ENCODE data around the gene TMEM131L. TPM values are rescaled to one million over a fixed set of nuclear protein-coding genes. Genes with fewer than 3 reads are reported as not detected.
"Not testable (repeated sequence)": the region's sequence is repeated elsewhere in the genome, so short reads cannot be mapped to it uniquely, and the experiment has no call there.

Gene TMEM131L
- total RNA-seq, 1 donor, result 9.0 TPM

DNA sequence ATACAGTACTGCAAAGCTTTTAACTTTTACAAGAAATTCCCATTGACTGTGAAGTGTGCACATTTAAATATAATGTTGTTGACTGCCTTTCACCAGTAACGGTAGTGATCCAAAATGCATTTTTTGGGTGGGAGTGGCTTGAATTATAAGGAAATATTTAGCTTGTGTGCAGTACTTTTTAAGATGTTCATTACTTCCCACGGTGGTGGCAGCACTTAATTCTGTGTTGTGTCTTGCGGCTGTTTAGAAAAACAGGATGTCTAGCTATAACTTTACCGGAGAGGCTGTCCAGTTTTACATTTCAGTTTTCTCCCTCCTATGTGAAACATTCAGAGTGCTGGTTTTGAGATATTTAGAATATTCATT lies 1.7 kb downstream of the TMEM131L start:
- H3K36me3 ChIP-seq (ENCODE audit: insufficient read depth, low read length), result no peaks in the 10 kb centered on the region
- peaks cover 12% of the 10 kb centered on the region for H3K4me1 ChIP-seq (ENCODE audit: insufficient read depth, low read length)
- no peak overlapping the region for H3K27ac ChIP-seq (ENCODE audit: low read depth, low read length)
- no peaks in the 10 kb centered on the region for H3K9me3 ChIP-seq (ENCODE audit: low read depth, low read length)
- peak overlapping the region; percentile 84 for H3K4me3 ChIP-seq (ENCODE audit: insufficient read depth, low read length)
- peaks cover 27% of the 10 kb centered on the region for H3K79me2 ChIP-seq (ENCODE audit: insufficient read depth, low read length)
- peak overlapping the region; percentile 91 for H3K4me2 ChIP-seq (ENCODE audit: insufficient read depth, low read length)
- no peak overlapping the region for H2AFZ ChIP-seq (ENCODE audit: low read length)
- peaks cover 6% of the 10 kb centered on the region for H4K20me1 ChIP-seq (ENCODE audit: insufficient read depth, low read length)
- no peak for DNase-seq (ENCODE audit: insufficient read length, low spot score, missing footprints)
- TF ChIP-seq, protein P1, sequence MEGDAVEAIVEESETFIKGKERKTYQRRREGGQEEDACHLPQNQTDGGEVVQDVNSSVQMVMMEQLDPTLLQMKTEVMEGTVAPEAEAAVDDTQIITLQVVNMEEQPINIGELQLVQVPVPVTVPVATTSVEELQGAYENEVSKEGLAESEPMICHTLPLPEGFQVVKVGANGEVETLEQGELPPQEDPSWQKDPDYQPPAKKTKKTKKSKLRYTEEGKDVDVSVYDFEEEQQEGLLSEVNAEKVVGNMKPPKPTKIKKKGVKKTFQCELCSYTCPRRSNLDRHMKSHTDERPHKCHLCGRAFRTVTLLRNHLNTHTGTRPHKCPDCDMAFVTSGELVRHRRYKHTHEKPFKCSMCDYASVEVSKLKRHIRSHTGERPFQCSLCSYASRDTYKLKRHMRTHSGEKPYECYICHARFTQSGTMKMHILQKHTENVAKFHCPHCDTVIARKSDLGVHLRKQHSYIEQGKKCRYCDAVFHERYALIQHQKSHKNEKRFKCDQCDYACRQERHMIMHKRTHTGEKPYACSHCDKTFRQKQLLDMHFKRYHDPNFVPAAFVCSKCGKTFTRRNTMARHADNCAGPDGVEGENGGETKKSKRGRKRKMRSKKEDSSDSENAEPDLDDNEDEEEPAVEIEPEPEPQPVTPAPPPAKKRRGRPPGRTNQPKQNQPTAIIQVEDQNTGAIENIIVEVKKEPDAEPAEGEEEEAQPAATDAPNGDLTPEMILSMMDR (IDR thresholded peaks at IDR 0.05; ENCODE audit: extremely low read depth, low read depth, low read length), result no peak
- H3K27me3 ChIP-seq (ENCODE audit: insufficient read depth, low read length), result no peaks in the 10 kb centered on the region

DNA sequence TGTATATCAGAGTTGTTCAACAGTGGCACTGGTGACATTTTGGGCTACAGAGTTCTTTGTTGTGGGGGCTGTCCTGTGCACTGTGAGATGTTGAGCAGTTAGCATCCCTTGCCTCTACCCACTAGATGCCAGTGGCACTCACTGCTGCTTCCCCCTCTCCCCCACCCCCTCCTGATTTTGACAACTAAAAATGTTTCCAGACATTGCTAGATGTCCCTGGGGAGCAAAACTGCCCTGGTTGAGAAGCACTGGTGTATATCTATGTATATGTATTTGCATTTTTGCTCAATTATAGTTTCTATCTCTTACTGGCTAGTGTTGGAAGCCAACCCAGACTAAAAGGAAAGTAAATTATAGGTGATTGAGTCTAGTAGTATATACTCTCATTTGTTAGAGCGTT lies 2.4 kb downstream of the TMEM131L start:
- Histone ChIP-seq H4K20me1 (ENCODE audit: insufficient read depth, low read length) (peaks cover 6% of the 10 kb centered on the region), H2AFZ (ENCODE audit: low read length) (no peak overlapping the region), H3K4me2 (ENCODE audit: insufficient read depth, low read length) (peak overlapping the region; percentile 91), H3K79me2 (ENCODE audit: insufficient read depth, low read length) (peaks cover 31% of the 10 kb centered on the region), H3K4me1 (ENCODE audit: insufficient read depth, low read length) (peaks cover 12% of the 10 kb centered on the region), H3K9me3 (ENCODE audit: low read depth, low read length) (no peaks in the 10 kb centered on the region), H3K36me3 (ENCODE audit: insufficient read depth, low read length) (no peaks in the 10 kb centered on the region), H3K27me3 (ENCODE audit: insufficient read depth, low read length) (no peaks in the 10 kb centered on the region), H3K4me3 (ENCODE audit: insufficient read depth, low read length) (no peak overlapping the region), H3K27ac (ENCODE audit: low read depth, low read length) (no peak overlapping the region)
- TF ChIP-seq, protein P1 (IDR thresholded peaks at IDR 0.05; ENCODE audit: extremely low read depth, low read depth, low read length), result no peak
- DNase-seq (ENCODE audit: insufficient read length, low spot score, missing footprints), result no peak

DNA sequence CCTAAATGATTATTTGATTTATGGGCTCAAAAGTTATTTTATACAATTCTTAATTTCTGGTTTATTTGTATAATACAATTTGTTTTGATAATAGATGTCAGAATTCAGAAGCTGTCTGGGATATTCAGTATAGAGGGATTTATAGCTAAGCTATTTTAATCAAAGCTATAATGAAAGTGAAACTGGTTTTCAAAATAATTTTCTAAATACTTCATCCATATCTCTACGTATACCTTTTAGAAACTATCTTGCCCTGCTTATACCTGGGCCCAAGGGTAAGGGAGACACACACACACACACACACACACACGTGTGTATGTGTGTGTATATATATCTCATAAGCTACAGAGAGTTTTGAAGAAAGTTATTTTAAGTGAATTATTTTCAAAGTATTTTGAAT lies 2.9 kb downstream of the TMEM131L start:
- no peaks in the 10 kb centered on the region for H3K27me3 ChIP-seq (ENCODE audit: insufficient read depth, low read length)
- peaks cover 3% of the 10 kb centered on the region for H3K36me3 ChIP-seq (ENCODE audit: insufficient read depth, low read length)
- H3K4me1 ChIP-seq (ENCODE audit: insufficient read depth, low read length), result peaks cover 12% of the 10 kb centered on the region
- H2AFZ ChIP-seq (ENCODE audit: low read length), result no peak overlapping the region
- peaks cover 6% of the 10 kb centered on the region for H4K20me1 ChIP-seq (ENCODE audit: insufficient read depth, low read length)
- H3K4me2 ChIP-seq (ENCODE audit: insufficient read depth, low read length), result peak overlapping the region; percentile 91
- TF ChIP-seq, protein P1 (IDR thresholded peaks at IDR 0.05; ENCODE audit: extremely low read depth, low read depth, low read length), result no peak
- DNase-seq (ENCODE audit: insufficient read length, low spot score, missing footprints), result no peak
- no peak overlapping the region for H3K4me3 ChIP-seq (ENCODE audit: insufficient read depth, low read length)
- peaks cover 31% of the 10 kb centered on the region for H3K79me2 ChIP-seq (ENCODE audit: insufficient read depth, low read length)
- no peak overlapping the region for H3K27ac ChIP-seq (ENCODE audit: low read depth, low read length)
- no peaks in the 10 kb centered on the region for H3K9me3 ChIP-seq (ENCODE audit: low read depth, low read length)

DNA sequence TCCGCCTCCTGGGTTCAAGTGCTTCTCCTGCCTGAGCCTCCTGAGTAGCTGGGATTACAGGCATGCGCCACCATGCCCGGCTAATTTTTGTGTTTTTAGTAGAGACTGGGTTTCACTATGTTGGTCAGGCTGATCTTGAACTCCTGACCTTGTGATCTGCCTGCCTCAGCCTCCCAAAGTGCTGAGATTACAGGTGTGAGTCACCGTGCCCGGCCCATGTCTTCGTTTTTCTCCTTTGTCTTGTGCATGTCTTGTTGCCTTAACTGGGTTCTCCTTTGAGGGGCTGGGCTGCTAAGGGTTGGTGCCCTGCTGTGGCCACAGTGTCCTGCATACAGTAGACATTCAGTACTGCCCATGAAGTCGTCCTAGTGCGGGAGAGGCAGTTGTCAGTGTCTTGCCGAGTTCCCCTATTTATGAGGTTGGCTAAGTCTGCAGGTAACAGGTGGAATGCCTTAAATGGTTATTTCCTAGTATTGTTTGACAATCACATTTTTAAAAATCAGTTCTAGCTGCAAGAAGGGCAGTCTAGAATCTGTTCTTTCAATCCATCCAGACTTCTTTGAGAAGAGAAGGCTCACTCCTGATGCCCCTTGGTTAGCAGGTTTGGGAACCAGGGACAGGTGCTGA lies 5.0 kb downstream of the TMEM131L start:
- H4K20me1 ChIP-seq (ENCODE audit: insufficient read depth, low read length); H3K4me1 ChIP-seq (ENCODE audit: insufficient read depth, low read length); H3K27me3 ChIP-seq (ENCODE audit: insufficient read depth, low read length); H2AFZ ChIP-seq (ENCODE audit: low read length); DNase-seq (ENCODE audit: insufficient read length, low spot score, missing footprints); H3K4me3 ChIP-seq (ENCODE audit: insufficient read depth, low read length); H3K27ac ChIP-seq (ENCODE audit: low read depth, low read length); H3K4me2 ChIP-seq (ENCODE audit: insufficient read depth, low read length); H3K9me3 ChIP-seq (ENCODE audit: low read depth, low read length): not testable (repeated sequence)
- H3K36me3 ChIP-seq (ENCODE audit: insufficient read depth, low read length), result peaks cover 12% of the 10 kb centered on the region
- H3K79me2 ChIP-seq (ENCODE audit: insufficient read depth, low read length), result peaks cover 31% of the 10 kb centered on the region
